HL-60 (cell line): Measurements from ENCODE around the gene DNAJB6.

Experiments
- DNase-seq, 2 experiments: peaks; one replicate each; pipeline ENCODE4 v3.0.0-alpha.2; 2010 to 2020; ENCODE audit warnings: low read depth in 1 of 2, low spot score in 1 of 2
- H3K27ac ChIP-seq: fragments of 250-450 bp; sonication (Bioruptor Pico); replicated peaks from 2 replicates; pipeline ENCODE4 v1.5.1; 2020; ENCODE audit warnings: mild to moderate bottlenecking, moderate library complexity
- H3K27me3 ChIP-seq: fragments of 250-450 bp; sonication (Bioruptor Pico); 2 replicates; pipeline ENCODE4 v1.5.1; 2021; ENCODE audit warnings: mild to moderate bottlenecking, moderate library complexity; ENCODE audit not compliant: insufficient read depth, poor library complexity, severe bottlenecking
- H3K4me3 ChIP-seq: replicated peaks from 2 replicates; pipeline ENCODE4 v1.5.1; 2011; ENCODE audit warnings: mild to moderate bottlenecking, control low read depth, low read length; ENCODE audit not compliant: insufficient read depth
- GABPA ChIP-seq: IDR thresholded peaks from 2 replicates; pipeline ENCODE4 v1.6.1; 2012; ENCODE audit warnings: low read depth
- POLR2AphosphoS5 ChIP-seq: IDR thresholded peaks from 2 replicates; pipeline ENCODE4 v1.6.1; 2012; ENCODE audit warnings: low read depth
- REST ChIP-seq: IDR thresholded peaks from 2 replicates; pipeline ENCODE4 v1.6.1; 2012; ENCODE audit warnings: low read depth; ENCODE audit not compliant: insufficient replicate concordance
- SPI1 ChIP-seq: IDR thresholded peaks from 2 replicates; pipeline ENCODE4 v1.6.1; 2012; ENCODE audit warnings: low read depth, mild to moderate bottlenecking, borderline replicate concordance
- TF ChIP-seq, protein P1 (sequence below): IDR thresholded peaks from one replicate; pipeline ENCODE4 v1.5.1; 2011; ENCODE audit warnings: low read length, control low read depth, inconsistent platforms; ENCODE audit not compliant: insufficient read depth

Gene DNAJB6

DNA sequence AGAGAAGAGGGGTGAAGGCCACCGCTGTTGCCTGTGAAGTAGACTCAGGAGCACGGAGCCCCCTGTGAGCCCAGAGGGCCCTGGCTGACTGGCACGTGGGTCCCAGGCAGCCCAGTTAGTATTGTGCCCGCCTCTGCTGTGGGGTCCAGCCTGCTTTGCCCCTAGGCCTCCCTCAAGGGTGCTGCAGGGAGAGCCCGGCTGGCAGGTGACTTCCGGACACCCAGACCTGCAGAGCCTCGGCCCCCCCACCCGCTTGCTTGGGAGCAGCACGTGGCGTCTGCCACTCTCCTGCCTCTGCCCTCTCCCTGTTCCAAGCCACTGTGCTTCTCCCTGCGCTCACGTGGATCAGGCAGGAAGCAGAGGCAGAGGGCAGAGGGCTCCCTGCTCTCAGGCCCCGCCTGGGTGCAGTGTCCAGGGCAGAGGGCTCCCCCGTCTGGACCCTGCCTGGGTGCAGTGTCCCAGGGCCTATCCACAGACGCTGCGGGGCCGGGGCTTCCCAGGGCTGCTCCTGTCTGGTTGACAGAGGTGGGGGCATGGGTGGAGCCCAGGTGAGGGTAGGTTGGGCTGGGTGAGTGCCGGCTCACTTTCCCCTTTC, 88.4 kb downstream of the DNAJB6 start:
- no peak for DNase-seq

GRCh38 chr7:157425761-157426160, 89.0 kb downstream of the DNAJB6 start:
- Histone ChIP-seq H3K27me3 (no peaks in the 10 kb centered on the region), H3K27ac (no peak overlapping the region), H3K4me3 (no peak overlapping the region)
- DNase-seq = no peak
- TF ChIP-seq POLR2AphosphoS5 (no peak), GABPA (no peak), SPI1 (no peak), REST (no peak)
- TF ChIP-seq, protein P1, sequence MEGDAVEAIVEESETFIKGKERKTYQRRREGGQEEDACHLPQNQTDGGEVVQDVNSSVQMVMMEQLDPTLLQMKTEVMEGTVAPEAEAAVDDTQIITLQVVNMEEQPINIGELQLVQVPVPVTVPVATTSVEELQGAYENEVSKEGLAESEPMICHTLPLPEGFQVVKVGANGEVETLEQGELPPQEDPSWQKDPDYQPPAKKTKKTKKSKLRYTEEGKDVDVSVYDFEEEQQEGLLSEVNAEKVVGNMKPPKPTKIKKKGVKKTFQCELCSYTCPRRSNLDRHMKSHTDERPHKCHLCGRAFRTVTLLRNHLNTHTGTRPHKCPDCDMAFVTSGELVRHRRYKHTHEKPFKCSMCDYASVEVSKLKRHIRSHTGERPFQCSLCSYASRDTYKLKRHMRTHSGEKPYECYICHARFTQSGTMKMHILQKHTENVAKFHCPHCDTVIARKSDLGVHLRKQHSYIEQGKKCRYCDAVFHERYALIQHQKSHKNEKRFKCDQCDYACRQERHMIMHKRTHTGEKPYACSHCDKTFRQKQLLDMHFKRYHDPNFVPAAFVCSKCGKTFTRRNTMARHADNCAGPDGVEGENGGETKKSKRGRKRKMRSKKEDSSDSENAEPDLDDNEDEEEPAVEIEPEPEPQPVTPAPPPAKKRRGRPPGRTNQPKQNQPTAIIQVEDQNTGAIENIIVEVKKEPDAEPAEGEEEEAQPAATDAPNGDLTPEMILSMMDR = no peak

More for the DNA sequence above, 88.4 kb downstream of the DNAJB6 start:
- no peaks in the 10 kb centered on the region for H3K27me3 ChIP-seq
- TF ChIP-seq, protein P1 = no peak
- no peak for TF ChIP-seq REST
- TF ChIP-seq SPI1 = no peak
- TF ChIP-seq POLR2AphosphoS5 = no peak
- TF ChIP-seq GABPA = no peak
- H3K4me3 ChIP-seq = no peak overlapping the region
- no peak overlapping the region for H3K27ac ChIP-seq

DNA sequence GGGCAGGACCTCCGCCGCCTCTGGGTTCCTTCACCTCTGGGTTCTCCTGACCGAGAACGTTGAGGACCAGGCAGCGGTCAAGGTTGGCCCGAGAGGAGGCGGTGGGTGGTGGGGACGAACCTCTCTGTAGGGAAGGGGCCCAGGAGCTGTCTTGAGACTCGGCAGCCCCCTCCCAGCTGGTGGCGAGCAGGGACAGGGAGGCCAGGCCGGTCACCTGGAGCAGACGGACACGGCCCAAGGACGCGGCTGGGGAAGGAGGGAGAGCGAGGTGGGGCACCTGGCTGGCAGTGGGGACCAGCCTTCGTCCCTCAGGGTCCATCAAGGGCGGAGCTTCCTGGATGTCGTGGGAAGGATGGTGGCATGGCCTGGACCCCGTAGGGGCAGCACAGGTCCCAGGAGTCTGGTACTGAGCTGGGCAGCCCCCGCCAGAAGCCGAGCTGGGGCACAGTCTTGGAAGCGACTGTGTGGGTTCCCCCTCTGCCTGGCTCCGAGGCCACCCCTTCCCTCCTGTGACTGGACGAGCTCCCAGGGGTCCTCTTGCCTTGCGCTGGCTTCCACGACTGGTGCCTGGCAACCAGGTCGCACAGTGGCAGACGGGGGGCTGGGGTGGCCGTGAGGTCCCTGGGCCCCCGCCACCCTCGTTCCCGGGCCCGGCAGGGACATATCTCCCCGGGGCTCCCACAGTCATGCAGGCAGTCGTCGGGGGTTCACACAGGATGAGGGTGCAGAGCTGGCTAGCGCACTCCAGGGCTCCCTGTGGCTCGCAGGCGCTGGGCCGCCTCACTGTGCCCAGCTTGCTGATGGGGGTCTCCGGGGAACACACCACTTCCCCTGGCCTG, 89.9 kb downstream of the DNAJB6 start:
- TF ChIP-seq, protein P1 = no peak
- TF ChIP-seq POLR2AphosphoS5 (no peak), REST (no peak), GABPA (no peak), SPI1 (no peak)
- Histone ChIP-seq H3K27me3 (no peaks in the 10 kb centered on the region), H3K27ac (no peak overlapping the region), H3K4me3 (no peak overlapping the region)
- DNase-seq = no peak
